GM21367 (cell line): Measurements from ENCODE around the gene OR51B6.
A peak's percentile ranks its signal among the peaks of the same experiment; 100 is the strongest.
"Not testable (repeated sequence)": the region's sequence is repeated elsewhere in the genome, so short reads cannot be mapped to it uniquely, and the experiment has no call there.

Source experiments
- ATAC-seq: cut with Tn5 transposase; IDR thresholded peaks from one replicate; pipeline ENCODE4 v1.9.1; 2021; ENCODE audit not compliant: unreplicated experiment

Gene OR51B6

DNA sequence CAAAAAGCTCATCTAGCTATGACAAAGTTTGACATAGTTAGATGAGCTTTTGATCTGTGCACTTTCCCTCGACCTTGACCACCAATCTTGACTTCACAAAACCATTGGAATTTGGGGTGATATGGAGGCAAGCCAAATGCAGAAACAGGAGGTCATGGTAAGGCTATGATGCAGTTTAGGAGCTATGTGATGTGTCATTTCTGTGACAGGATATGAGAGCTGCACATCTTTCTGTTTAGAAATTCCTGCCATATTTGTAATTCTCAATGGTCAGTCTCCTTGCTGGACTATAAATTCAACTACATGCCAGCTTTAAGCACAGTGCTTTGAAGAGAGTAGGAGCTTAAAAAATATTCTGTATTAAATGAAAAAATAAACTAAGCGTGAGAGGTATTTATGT, 12.9 kb downstream of the OR51B6 start:
- ATAC-seq, result no peak

DNA sequence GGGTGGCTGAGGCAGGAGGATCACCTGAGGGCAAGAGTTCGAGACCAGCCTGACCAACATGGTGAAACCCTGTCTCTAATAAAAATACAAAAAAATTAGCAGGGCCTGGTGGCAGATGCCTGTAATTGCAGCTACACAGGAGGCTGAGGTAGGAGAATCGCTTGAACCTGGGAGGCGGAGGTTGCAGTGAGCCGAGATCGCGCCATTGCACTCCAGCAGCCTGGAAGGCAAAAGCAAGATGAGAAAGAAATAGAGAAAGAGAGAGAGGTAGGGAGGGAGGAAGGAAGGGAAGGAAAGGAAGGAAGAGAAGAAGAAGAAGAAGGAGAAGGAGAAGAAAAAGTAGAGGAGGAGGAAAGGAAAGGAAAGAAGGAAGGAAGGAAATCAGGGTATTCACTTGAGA, 15.1 kb downstream of the OR51B6 start:
- not testable (repeated sequence) for ATAC-seq

DNA sequence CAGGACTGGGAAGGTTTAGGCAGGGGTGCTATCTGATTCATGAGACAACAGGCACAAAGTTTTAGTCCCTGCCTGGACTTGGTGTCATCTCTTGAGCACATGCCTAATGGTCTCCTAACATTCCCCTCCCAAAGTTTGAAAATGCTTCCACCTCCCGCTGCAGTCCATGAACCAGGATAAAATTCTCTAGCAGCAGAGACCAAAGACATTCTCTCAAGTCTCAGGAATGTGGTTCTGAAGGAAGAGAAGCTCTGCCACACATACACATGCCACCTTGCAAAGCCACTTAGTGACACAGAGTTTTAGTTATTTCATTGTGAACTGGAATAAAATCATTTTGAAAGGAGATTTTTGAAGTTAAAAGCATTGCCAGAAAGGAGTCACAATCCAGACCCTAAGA, 15.5 kb downstream of the OR51B6 start:
- no peak for ATAC-seq

DNA sequence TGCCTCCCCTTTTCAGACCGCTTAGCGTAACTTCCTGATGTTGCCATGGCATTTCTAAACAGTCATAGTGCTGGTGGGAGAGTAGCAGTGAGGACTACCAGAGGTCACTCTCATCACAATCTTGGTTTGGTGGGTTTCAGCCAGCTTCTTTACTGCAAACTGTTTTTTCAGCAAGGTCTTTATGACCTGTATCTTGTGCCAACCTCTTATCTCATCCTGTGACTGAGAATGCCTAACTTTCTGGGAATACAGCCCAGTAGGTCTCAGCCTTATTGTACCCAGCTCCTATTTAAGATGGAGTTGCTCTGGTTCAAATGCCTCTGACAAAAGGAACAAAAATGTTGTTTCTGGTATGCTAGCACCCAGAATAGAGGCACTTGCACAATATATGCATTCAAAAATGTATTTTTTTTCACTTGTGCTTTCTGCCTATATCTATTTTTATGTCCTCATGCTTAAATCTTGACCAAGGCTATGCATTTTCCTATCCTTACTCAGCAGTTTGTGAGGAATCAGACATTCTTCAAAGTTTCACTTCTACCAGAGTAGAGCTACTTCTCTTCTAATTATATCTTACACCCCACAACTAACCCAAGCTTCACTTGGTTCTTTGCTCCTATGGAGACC, 16.3 kb downstream of the OR51B6 start:
- no peak for ATAC-seq

DNA sequence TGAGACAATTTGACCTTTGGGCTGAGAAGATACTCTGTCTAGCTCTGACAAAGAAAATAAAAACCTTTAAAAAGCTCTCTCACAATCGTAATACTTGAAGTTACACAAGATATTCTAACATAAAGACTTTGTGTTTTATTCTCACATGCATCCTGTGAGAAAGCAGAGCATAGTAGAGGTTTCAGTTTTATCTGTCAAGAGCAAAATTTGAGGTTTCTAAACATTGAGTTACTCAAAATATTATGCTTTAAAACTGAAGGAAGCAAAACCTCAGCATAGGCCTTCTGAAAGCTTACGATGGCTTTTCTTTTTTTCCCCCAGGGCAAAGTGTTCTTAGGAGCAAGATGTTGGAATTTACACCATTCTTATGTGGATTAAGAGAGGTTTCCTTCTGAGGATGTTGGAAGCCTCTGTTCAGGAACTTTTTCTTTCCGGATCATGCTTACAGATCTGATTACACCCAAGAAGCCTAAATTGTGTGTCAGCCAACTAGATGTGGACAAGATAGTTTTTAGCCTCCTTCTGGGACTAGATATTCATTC, 17.3 kb downstream of the OR51B6 start:
- no peak for ATAC-seq

DNA sequence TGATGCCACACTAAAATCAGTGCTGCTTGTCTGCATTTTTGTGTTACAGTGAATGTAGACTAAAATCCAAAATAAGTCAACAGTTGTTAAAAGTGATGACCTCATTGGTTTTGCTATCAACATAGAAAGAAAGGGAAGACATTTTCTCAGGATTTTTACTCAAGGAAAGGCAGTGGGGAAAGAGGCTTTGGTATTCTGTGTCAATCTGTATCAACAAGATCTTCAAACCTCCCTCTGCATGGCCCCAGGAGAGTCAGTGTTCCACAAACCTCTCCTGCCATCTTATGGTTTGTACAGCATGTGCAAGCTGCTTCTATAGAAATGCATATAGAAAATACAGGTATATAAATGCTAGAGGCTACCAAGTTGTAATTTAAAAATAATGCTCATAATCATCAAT, 18.5 kb downstream of the OR51B6 start:
- ATAC-seq, result peak; percentile 62

DNA sequence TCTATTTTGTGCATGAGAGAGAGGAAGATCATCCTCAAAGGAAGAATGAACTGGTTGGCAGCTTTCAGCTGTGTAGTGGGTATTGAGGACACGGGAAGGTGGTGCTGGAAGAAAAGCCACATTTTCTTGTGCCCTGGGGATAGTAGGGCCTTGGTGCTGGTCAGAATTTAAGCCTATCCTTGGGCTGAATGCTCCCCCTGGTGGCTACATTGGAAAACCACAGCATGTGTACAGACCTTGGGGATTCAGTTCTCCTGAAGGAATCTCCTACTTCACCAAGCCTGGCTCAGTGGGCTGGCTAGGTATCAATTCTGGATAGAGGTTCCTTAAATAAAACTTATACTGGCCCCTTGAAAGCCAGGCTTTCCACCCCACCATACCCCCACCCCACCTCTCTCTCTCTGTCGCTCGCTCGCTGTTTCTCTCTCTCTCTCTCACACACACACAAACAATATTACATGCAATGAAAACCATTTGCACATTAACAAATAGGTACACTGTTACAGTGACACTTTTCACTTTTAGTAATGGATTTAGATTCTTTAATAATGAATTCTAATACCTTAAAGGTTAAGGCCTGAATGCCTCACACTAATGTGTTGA, 29.5 kb downstream of the OR51B6 start:
- ATAC-seq, result peak; percentile 92

DNA sequence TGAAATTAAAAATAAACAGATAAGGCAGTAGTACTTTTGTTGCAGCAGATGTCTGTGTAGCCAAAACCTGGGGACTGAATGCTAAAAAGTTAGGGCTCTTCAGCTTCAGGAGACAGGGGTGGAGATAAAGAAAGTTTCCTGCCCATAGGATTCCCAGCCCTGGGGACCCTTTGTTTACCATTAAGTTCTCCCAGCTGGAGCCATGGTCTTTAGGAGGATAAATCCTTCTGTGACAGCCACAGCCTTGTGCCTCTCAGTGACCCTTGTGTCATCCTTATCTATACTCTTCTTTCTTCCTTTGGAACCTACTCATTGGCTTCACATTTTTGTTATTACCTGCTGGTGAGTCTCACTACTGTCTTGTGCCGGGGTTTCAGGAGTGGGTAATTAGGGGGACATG, 32.3 kb downstream of the OR51B6 start, which contains the start of gene OR51M1:
OR51M1 (plus strand) TSS at position 237 of the 400 bp plus-strand sequence. CDS start 5,587 bp downstream, outside the sequence.
- no peak for ATAC-seq

DNA sequence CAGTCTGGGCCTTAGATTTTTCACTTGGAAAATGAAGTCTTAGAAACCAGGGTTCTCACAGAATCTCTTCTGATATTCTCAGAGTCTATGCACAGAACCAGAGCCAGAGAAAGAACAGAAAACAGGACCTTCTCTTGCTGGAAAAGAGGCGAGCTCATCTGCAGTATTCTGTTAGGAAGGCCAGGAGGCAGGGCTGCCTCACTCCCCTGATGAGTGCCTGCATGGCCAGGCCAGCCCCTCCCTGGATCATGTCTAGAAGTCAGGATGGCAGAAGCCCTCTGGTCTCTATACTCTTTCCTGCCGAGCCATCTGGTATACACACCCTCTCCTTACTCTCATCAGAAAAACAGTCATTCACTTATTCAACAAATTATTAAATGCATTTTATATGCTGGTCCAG, 33.0 kb downstream of the OR51B6 start:
- no peak for ATAC-seq

DNA sequence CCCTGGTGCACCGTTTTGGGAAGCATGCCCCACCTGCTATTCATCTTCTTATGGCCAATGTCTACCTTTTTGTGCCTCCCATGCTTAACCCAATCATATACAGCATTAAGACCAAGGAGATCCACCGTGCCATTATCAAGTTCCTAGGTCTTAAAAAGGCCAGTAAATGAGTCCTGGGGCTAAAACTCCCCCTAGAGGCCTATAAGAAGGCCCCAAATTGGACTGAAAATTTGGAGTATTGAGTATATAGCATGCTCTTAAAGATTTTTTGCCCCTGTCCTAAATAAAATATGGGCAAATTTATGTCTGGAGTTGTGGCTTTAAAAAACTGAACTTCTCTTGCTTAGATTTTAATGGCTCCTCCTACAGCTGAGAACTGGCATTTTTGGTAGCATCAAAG, 38.9 kb downstream of the OR51B6 start:
- ATAC-seq, result no peak

DNA sequence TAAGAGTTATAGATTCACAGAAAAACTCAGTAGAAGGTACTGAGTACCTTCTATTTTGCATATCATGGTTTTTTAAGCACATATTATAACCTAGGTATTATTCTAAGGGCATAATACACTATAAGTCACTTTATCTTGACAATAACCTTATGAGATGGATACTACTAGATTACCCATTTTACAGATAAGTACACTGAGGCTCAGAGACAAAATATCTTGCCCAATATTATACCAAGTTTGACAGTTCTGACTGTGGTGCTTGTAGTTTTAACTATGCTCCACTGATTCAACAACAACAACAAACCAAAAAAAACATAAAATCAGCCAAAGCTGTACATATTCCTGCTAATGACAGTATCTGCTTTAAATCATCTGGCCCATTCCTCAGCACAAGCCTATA, 42.8 kb downstream of the OR51B6 start:
- ATAC-seq, result no peak

DNA sequence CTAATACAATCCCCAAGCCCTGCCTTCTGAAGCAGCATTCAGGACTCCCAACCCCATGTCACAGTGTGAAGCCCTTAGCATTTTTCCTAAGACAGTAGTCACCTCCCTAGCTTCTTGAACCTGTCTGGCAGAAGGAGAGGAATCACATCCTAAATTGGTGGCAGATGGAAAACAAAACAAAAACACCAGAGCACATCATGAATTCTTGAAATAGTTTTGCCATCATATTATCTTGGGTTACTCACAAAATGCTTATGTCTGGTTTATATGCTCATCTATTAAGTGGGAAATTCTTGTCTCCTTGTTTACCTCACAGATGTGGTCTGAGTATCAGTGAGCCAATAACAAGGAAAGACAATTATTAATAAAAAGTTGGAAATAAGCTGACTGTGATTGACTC, 47.6 kb downstream of the OR51B6 start:
- no peak for ATAC-seq
